GM19193 (cell line): ENCODE data around the gene GRK6.

Experiments used
- POLR2A ChIP-seq: IDR thresholded peaks from 4 replicates; pipeline ENCODE4 v1.6.1; 2011; ENCODE audit not compliant: insufficient read depth, insufficient read length; ENCODE audit errors: extremely low read depth

The GRK6 gene

GRCh38 chr5:177471610-177472356 lies 45.3 kb downstream of the GRK6 start:
- TF ChIP-seq POLR2A, result no peak

GRCh38 chr5:177472460-177473442 lies 46.3 kb downstream of the GRK6 start:
- TF ChIP-seq POLR2A, result peak; percentile 14

GRCh38 chr5:177473443-177474001 lies 47.0 kb downstream of the GRK6 start, which contains the start of gene DBN1:
Gene DBN1, minus strand, starts transcription at chr5:177473634. Its CDS starts 113 bp downstream, at chr5:177473521.
- TF ChIP-seq POLR2A, result no peak

- no peak for TF ChIP-seq POLR2A
Measured at GRCh38 chr5:177474002-177474476, 47.6 kb downstream of the GRK6 start.

GRCh38 chr5:177474846-177475562 lies 48.5 kb downstream of the GRK6 start:
- no peak for TF ChIP-seq POLR2A

GRCh38 chr5:177475563-177476427 lies 49.3 kb downstream of the GRK6 start:
- no peak for TF ChIP-seq POLR2A

GRCh38 chr5:177476531-177477233 lies 50.2 kb downstream of the GRK6 start:
- TF ChIP-seq POLR2A, result no peak

GRCh38 chr5:177477701-177478477 lies 51.4 kb downstream of the GRK6 start:
- no peak for TF ChIP-seq POLR2A

- TF ChIP-seq POLR2A, result no peak
Measured at GRCh38 chr5:177478711-177479646, 52.5 kb downstream of the GRK6 start.

GRCh38 chr5:177479774-177480173 lies 53.3 kb downstream of the GRK6 start:
- no peak for TF ChIP-seq POLR2A

GRCh38 chr5:177482359-177482795 lies 55.9 kb downstream of the GRK6 start:
- TF ChIP-seq POLR2A, result no peak
